Activated CD4-positive, alpha-beta memory T cell treated with anti-CD3 and anti-CD28 coated beads, Interleukin-2, amount 10 ng/mL, durations not matched to agents 7 days and 5 days (primary cell): Measurements from ENCODE around the gene MPPED2. TPM values are rescaled to one million over a fixed set of nuclear protein-coding genes. Genes with fewer than 3 reads are reported as not detected.

Experiments
- CTCF ChIA-PET: fragments of 350-600 bp; sonication (Branson Sonifier 250); formaldehyde crosslinking; loops from one replicate; lab custom pipeline; 2021; ENCODE audit warnings: antibody characterized with exemption, inconsistent platforms; lab: Charles Lee
- POLR2A ChIA-PET: fragments of 350-600 bp; sonication (Branson Sonifier 250); formaldehyde crosslinking; loops from one replicate; lab custom pipeline; 2021; ENCODE audit warnings: antibody characterized with exemption; lab: Charles Lee
- DNase-seq: peaks from one replicate; pipeline ENCODE4 v3.0.0-alpha.2; 2020
- H3K27ac Mint-ChIP-seq: one replicate; pipeline ENCODE4 v1.8.0; 2021; ENCODE audit warnings: mild to moderate bottlenecking, mixed read lengths
- H3K27me3 Mint-ChIP-seq: one replicate; pipeline ENCODE4 v1.8.0; 2021; ENCODE audit warnings: mixed read lengths
- H3K36me3 Mint-ChIP-seq: one replicate; pipeline ENCODE4 v1.8.0; 2021; ENCODE audit warnings: low read depth, mixed read lengths
- H3K4me1 Mint-ChIP-seq: one replicate; pipeline ENCODE4 v1.8.0; 2021; ENCODE audit warnings: mixed read lengths
- H3K4me3 Mint-ChIP-seq: one replicate; pipeline ENCODE4 v1.8.0; 2021; ENCODE audit warnings: mild to moderate bottlenecking, mixed read lengths
- H3K9me3 Mint-ChIP-seq: one replicate; pipeline ENCODE4 v1.8.0; 2021; ENCODE audit warnings: mixed read lengths
- total RNA-seq, 2 experiments: library from RNA; stranded (reverse); gene quantifications; one replicate each; pipeline ENCODE4 v1.2.3, GENCODE V29; 2021

MPPED2 gene
- total RNA-seq, 2 experiments from 2014 or later = not detected

DNA sequence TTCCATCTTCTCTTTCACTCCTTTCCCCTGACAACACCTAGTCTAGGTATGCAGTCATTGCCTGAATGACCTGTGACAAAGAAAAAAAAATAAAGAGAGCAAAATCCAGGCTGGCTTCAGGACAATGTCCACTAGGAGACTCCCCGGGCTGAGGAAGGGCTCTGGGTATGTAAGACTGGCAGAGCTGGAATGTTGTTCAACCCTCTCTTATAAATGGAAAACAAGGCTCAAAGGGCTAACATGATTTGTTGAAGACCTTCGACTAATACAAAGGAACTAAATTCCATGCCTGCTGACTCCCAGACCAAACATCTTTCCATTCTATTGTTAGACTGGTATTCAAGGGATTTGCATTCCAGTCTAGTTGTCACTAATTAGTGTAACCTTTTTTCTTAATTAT lies 141.1 kb downstream of the MPPED2 start:
- no peak for DNase-seq
- Mint-ChIP-seq H3K36me3 (no peaks in the 10 kb centered on the region), H3K9me3 (no peaks in the 10 kb centered on the region), H3K4me1 (no peaks in the 10 kb centered on the region), H3K27me3 (no peaks in the 10 kb centered on the region), H3K4me3 (no peak overlapping the region), H3K27ac (no peak overlapping the region)
- CTCF ChIA-PET = no interaction called here
- POLR2A ChIA-PET = interaction anchor here (0.6 kb wide), 1 partner anchor 65 kb away, joined by 3 read pairs; no protein-coding TSS in a partner anchor

- H3K4me1 Mint-ChIP-seq = no peaks in the 10 kb centered on the region
- ChIA-PET POLR2A (no interaction called here), CTCF (no interaction called here)
- H3K9me3 Mint-ChIP-seq = no peaks in the 10 kb centered on the region
- no peak overlapping the region for H3K4me3 Mint-ChIP-seq
- no peak overlapping the region for H3K27ac Mint-ChIP-seq
- H3K27me3 Mint-ChIP-seq = no peaks in the 10 kb centered on the region
- no peaks in the 10 kb centered on the region for H3K36me3 Mint-ChIP-seq
- DNase-seq = no peak
Observed at GRCh38 chr11:30440510-30440909, 145.6 kb downstream of the MPPED2 start.

- ChIA-PET POLR2A (no interaction called here), CTCF (no interaction called here)
- no peaks in the 10 kb centered on the region for H3K36me3 Mint-ChIP-seq
- no peaks in the 10 kb centered on the region for H3K9me3 Mint-ChIP-seq
- no peak overlapping the region for H3K27ac Mint-ChIP-seq
- H3K4me3 Mint-ChIP-seq = no peak overlapping the region
- DNase-seq = no peak
- H3K27me3 Mint-ChIP-seq = no peaks in the 10 kb centered on the region
- H3K4me1 Mint-ChIP-seq = no peaks in the 10 kb centered on the region
Observed at GRCh38 chr11:30436801-30437200, 149.4 kb downstream of the MPPED2 start.

- Mint-ChIP-seq H3K36me3 (no peaks in the 10 kb centered on the region), H3K27ac (no peak overlapping the region), H3K27me3 (no peaks in the 10 kb centered on the region), H3K4me1 (no peaks in the 10 kb centered on the region), H3K4me3 (no peak overlapping the region), H3K9me3 (no peaks in the 10 kb centered on the region)
- CTCF ChIA-PET = no interaction called here
- POLR2A ChIA-PET = no interaction called here
- DNase-seq = no peak
Observed at GRCh38 chr11:30435488-30435887, 150.7 kb downstream of the MPPED2 start.

GRCh38 chr11:30434901-30435300 lies 151.3 kb downstream of the MPPED2 start:
- POLR2A ChIA-PET = no interaction called here
- no peak for DNase-seq
- CTCF ChIA-PET = no interaction called here
- H3K36me3 Mint-ChIP-seq = no peaks in the 10 kb centered on the region
- H3K27me3 Mint-ChIP-seq = no peaks in the 10 kb centered on the region
- no peak overlapping the region for H3K4me3 Mint-ChIP-seq
- no peaks in the 10 kb centered on the region for H3K9me3 Mint-ChIP-seq
- H3K4me1 Mint-ChIP-seq = no peaks in the 10 kb centered on the region
- no peak overlapping the region for H3K27ac Mint-ChIP-seq

DNA sequence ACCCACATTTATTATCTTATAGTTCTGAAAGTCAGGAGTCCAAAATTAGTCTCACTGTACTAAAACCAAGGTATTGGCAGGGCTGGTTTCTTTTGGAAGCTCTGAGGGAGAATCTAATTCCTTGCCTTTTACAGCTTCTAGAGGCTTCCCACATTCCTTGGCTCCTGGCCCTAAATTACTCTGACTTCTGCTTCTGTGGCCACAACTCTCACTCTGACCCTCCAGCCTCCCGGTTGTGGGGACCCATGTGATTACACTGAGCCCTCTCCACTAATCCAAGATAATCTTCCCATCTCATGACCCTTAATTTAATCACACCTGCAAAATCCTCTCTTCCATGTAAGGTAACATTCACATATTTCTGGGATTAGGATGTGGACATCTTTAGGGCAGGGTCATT lies 152.3 kb downstream of the MPPED2 start:
- Mint-ChIP-seq H3K4me1 (no peaks in the 10 kb centered on the region), H3K27ac (no peak overlapping the region), H3K4me3 (no peak overlapping the region), H3K9me3 (no peaks in the 10 kb centered on the region), H3K27me3 (no peaks in the 10 kb centered on the region), H3K36me3 (no peaks in the 10 kb centered on the region)
- CTCF ChIA-PET = no interaction called here
- DNase-seq = no peak
- POLR2A ChIA-PET = no interaction called here

GRCh38 chr11:30432716-30433115 lies 153.4 kb downstream of the MPPED2 start:
- Mint-ChIP-seq H3K36me3 (no peaks in the 10 kb centered on the region), H3K9me3 (no peaks in the 10 kb centered on the region), H3K27ac (no peak overlapping the region), H3K27me3 (no peaks in the 10 kb centered on the region), H3K4me1 (no peaks in the 10 kb centered on the region), H3K4me3 (no peak overlapping the region)
- ChIA-PET POLR2A (no interaction called here), CTCF (no interaction called here)
- DNase-seq = no peak

DNA sequence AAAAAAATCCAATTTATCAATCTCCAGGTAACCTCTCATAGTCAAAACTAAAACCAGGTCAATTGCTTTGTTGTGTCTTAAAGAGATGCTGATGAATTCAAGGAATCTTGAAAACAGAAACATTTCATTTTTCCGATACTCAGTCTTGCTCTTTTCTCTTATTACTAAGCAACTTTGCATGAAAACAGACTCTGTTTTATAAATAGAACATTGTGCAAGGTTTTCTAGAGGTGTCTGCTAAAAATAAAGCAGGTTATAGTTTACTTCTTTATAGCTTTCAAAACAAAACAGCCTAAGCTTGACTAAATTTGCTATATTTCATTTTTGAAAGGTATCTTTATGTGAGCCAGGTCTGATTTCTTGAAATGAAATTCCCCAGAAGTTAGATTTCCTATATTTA lies 154.0 kb downstream of the MPPED2 start:
- Mint-ChIP-seq H3K36me3 (no peaks in the 10 kb centered on the region), H3K27me3 (peaks cover 2% of the 10 kb centered on the region), H3K9me3 (no peaks in the 10 kb centered on the region), H3K4me1 (no peaks in the 10 kb centered on the region), H3K27ac (no peak overlapping the region), H3K4me3 (no peak overlapping the region)
- ChIA-PET CTCF (no interaction called here), POLR2A (no interaction called here)
- no peak for DNase-seq

- Mint-ChIP-seq H3K27me3 (peaks cover 2% of the 10 kb centered on the region), H3K4me1 (no peaks in the 10 kb centered on the region), H3K36me3 (no peaks in the 10 kb centered on the region), H3K9me3 (no peaks in the 10 kb centered on the region), H3K27ac (no peak overlapping the region), H3K4me3 (no peak overlapping the region)
- CTCF ChIA-PET = no interaction called here
- POLR2A ChIA-PET = no interaction called here
- no peak for DNase-seq
Observed at GRCh38 chr11:30431127-30431814, 154.9 kb downstream of the MPPED2 start.

DNA sequence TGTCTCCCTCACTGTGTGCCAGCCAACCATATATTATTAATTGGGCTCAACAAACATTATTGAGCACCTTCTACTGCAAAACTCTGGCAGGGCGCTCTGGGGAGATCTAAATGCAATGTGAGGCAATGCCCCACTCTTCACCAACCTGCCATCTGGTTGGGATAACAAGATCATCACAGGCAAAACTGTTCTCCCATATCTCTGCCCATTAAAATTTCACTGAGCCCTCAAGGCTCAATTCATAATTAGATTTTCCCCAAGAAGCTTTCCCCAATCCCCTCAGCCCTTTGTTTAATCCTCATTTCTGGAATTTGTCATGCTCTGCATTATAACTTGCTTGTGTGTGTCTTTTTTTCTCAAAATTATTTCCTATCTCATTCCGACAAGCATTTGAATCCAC lies 156.6 kb downstream of the MPPED2 start:
- Mint-ChIP-seq H3K4me3 (no peak overlapping the region), H3K4me1 (no peaks in the 10 kb centered on the region), H3K36me3 (no peaks in the 10 kb centered on the region), H3K9me3 (no peaks in the 10 kb centered on the region), H3K27ac (no peak overlapping the region), H3K27me3 (peaks cover 2% of the 10 kb centered on the region)
- ChIA-PET POLR2A (no interaction called here), CTCF (no interaction called here)
- no peak for DNase-seq

GRCh38 chr11:30426781-30427180 lies 159.4 kb downstream of the MPPED2 start:
- no peak for DNase-seq
- Mint-ChIP-seq H3K9me3 (no peaks in the 10 kb centered on the region), H3K36me3 (no peaks in the 10 kb centered on the region), H3K27ac (no peak overlapping the region), H3K27me3 (peaks cover 2% of the 10 kb centered on the region), H3K4me3 (no peak overlapping the region), H3K4me1 (no peaks in the 10 kb centered on the region)
- ChIA-PET POLR2A (no interaction called here), CTCF (no interaction called here)

GRCh38 chr11:30424844-30425243 lies 161.3 kb downstream of the MPPED2 start:
- ChIA-PET POLR2A (no interaction called here), CTCF (no interaction called here)
- Mint-ChIP-seq H3K4me3 (no peak overlapping the region), H3K9me3 (no peaks in the 10 kb centered on the region), H3K27me3 (peaks cover 2% of the 10 kb centered on the region), H3K27ac (no peak overlapping the region), H3K4me1 (no peaks in the 10 kb centered on the region), H3K36me3 (no peaks in the 10 kb centered on the region)
- DNase-seq = no peak

- peaks cover 2% of the 10 kb centered on the region for H3K27me3 Mint-ChIP-seq
- no peak overlapping the region for H3K4me3 Mint-ChIP-seq
- no peaks in the 10 kb centered on the region for H3K36me3 Mint-ChIP-seq
- ChIA-PET POLR2A (no interaction called here), CTCF (interaction anchor here (0.7 kb wide), 1 partner anchor 10 kb away, joined by 3 read pairs; no protein-coding TSS in a partner anchor)
- H3K4me1 Mint-ChIP-seq = no peaks in the 10 kb centered on the region
- no peaks in the 10 kb centered on the region for H3K9me3 Mint-ChIP-seq
- H3K27ac Mint-ChIP-seq = no peak overlapping the region
- no peak for DNase-seq
Observed at GRCh38 chr11:30424321-30424720, 161.8 kb downstream of the MPPED2 start.

DNA sequence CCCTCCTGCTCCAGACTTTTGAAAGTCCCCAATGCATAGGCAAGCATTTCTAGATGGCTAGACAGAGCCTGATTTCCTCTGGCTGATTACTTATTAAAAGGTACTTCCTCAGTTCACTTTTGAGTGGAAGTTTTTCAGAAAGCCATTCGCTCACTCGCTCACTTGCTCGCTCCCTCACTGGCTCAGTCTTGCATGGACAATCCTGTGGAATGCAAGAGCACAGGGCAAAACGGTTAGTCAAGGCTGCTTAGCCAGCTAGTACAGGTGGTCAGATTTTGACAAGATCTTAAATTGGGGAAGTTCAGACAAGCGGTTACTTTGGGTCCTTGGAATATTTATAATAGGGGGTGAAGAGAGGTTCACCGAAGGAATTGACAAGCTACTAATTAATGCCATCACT lies 162.3 kb downstream of the MPPED2 start:
- CTCF ChIA-PET = interaction anchor here (0.7 kb wide), 1 partner anchor 9 kb away, joined by 3 read pairs; no protein-coding TSS in a partner anchor
- no peak overlapping the region for H3K4me3 Mint-ChIP-seq
- H3K27me3 Mint-ChIP-seq = peaks cover 2% of the 10 kb centered on the region

More for the DNA sequence above, 162.3 kb downstream of the MPPED2 start:
- Mint-ChIP-seq H3K27ac (no peak overlapping the region), H3K36me3 (no peaks in the 10 kb centered on the region), H3K9me3 (no peaks in the 10 kb centered on the region), H3K4me1 (no peaks in the 10 kb centered on the region)
- POLR2A ChIA-PET = no interaction called here
- DNase-seq = no peak
